Measurements from ENCODE around the gene HEXA.
A peak's percentile ranks its signal among the peaks of the same experiment; 100 is the strongest.

The HEXA gene

GRCh38 chr15:72318408-72318942 is 57.3 kb downstream of the HEXA start:
- no peak for DNase-seq

GRCh38 chr15:72315706-72316370 is 60.0 kb downstream of the HEXA start:
- DNase-seq, result peak; percentile 40

GRCh38 chr15:72313881-72314280 is 61.9 kb downstream of the HEXA start:
- no peak for DNase-seq

- no peak for DNase-seq
Measured at GRCh38 chr15:72313448-72313840, 62.4 kb downstream of the HEXA start.

GRCh38 chr15:72312605-72313447 is 63.0 kb downstream of the HEXA start:
- peak; percentile 14 for DNase-seq

- DNase-seq, result no peak
Measured at GRCh38 chr15:72307026-72307425, 68.8 kb downstream of the HEXA start.

- no peak for DNase-seq
Measured at GRCh38 chr15:72306211-72306785, 69.5 kb downstream of the HEXA start.

GRCh38 chr15:72304596-72304995 is 71.2 kb downstream of the HEXA start:
- DNase-seq, result no peak

- DNase-seq, result no peak
Measured at GRCh38 chr15:72302955-72303354, 72.9 kb downstream of the HEXA start.

Measured in NCI-H1436 treated with DMSO at 0.1 percent for 48 hours (cell line).